Right lobe of liver (tissue), 4 donors: ENCODE data around the gene IMPDH2.

Source experiments
- CTCF ChIP-seq, 4 donors: fragments of 200-600 bp in 3 of 4; fragments of 450-650 bp in 1 of 4; IDR thresholded peaks; one replicate each; pipeline versions ENCODE4 v1.5.1 to v1.8.0; 2016 to 2022; ENCODE audit warnings: antibody characterized with exemption in 4 of 4, mild to moderate bottlenecking in 2 of 4
- POLR2A ChIP-seq: fragments of 450-650 bp; IDR thresholded peaks from one replicate; pipeline ENCODE4 v1.6.1; 2017; ENCODE audit warnings: antibody characterized with exemption, mild to moderate bottlenecking
- donor health status: DM: no; HTN: no; CAD: no.
- donor health status: DM: no; HTN: no; CAD: no.
- donor health status: DM: no; HTN: yes; CAD: no.

GRCh38 chr3:49005998-49006397, 23.2 kb downstream of the IMPDH2 start:
- no peak for TF ChIP-seq CTCF (IDR thresholded peaks at IDR 0.05)
- TF ChIP-seq POLR2A, result no peak
